PC-3 (cell line): Measurements from ENCODE around the gene INTS4. TPM values are rescaled to one million over a fixed set of nuclear protein-coding genes. Genes with fewer than 3 reads are reported as not detected.
A peak's percentile ranks its signal among the peaks of the same experiment; 100 is the strongest.

ENCODE experiments used
- ATAC-seq: fragments of 200-7000 bp; cut with Tn5 transposase; 2 replicates; pipeline ENCODE4 v1.9.1; 2020; ENCODE audit warnings: mild to moderate bottlenecking, moderate library complexity
- BruUV-seq: library from RNA; stranded (reverse); fragments of 400-500 nt; replicated peaks from 2 replicates; lab custom pipeline; 2021; lab: Mats Ljungman, UMichigan
- CTCF ChIA-PET: fragments of 300-600 bp; sonication (Branson Sonifier 250); formaldehyde crosslinking; loops from one replicate; lab custom pipeline; 2022; ENCODE audit warnings: antibody characterized with exemption; lab: Charles Lee
- POLR2A ChIA-PET: fragments of 300-600 bp; sonication (Branson Sonifier 250); formaldehyde crosslinking; loops from one replicate; lab custom pipeline; 2022; ENCODE audit warnings: antibody characterized with exemption; ENCODE audit not compliant: unreplicated experiment; lab: Charles Lee
- DNase-seq: peaks from one replicate; pipeline ENCODE4 v3.0.0-alpha.2; 2015
- H2AFZ ChIP-seq: fragments of 300-600 bp; sonication (generic); 2 replicates; pipeline ENCODE4 v1.6.0; 2016; ENCODE audit warnings: antibody characterized with exemption, low read length
- H3F3A ChIP-seq: fragments of 300-600 bp; sonication (generic); one replicate; pipeline ENCODE4 v1.6.0; 2017; ENCODE audit warnings: antibody characterized with exemption, low read length, control low read depth, mild to moderate bottlenecking; ENCODE audit not compliant: unreplicated experiment
- H3K27ac ChIP-seq: fragments of 300-600 bp; sonication (generic); 2 replicates; pipeline ENCODE4 v1.5.1; 2016; ENCODE audit warnings: mild to moderate bottlenecking, low read length
- H3K27me3 ChIP-seq: fragments of 300-600 bp; sonication (generic); 2 replicates; pipeline ENCODE4 v1.6.1; 2016; ENCODE audit warnings: low read length, mixed read lengths
- H3K36me3 ChIP-seq: fragments of 300-600 bp; sonication (generic); 2 replicates; pipeline ENCODE4 v1.6.1; 2016; ENCODE audit warnings: low read depth, mixed run types, low read length, mixed read lengths
- H3K4me1 ChIP-seq: fragments of 300-600 bp; sonication (generic); 2 replicates; pipeline ENCODE4 v1.5.1; 2016; ENCODE audit warnings: low read length; ENCODE audit not compliant: insufficient read depth
- H3K4me2 ChIP-seq: fragments of 300-600 bp; sonication (generic); 2 replicates; pipeline ENCODE4 v1.6.0; 2016; ENCODE audit warnings: low read length
- H3K4me3 ChIP-seq: fragments of 300-600 bp; sonication (generic); 2 replicates; pipeline ENCODE4 v1.5.1; 2016; ENCODE audit warnings: mild to moderate bottlenecking, low read length, mixed read lengths
- H3K79me2 ChIP-seq: fragments of 300-600 bp; sonication (generic); 2 replicates; pipeline ENCODE4 v1.6.1; 2017; ENCODE audit warnings: low read length, mixed read lengths
- H3K9ac ChIP-seq: fragments of 300-600 bp; sonication (generic); 2 replicates; pipeline ENCODE4 v1.6.0; 2016; ENCODE audit warnings: mild to moderate bottlenecking, low read length
- H3K9me2 ChIP-seq: fragments of 300-600 bp; sonication (generic); replicated peaks from 2 replicates; pipeline ENCODE4 v1.6.1; 2016; ENCODE audit warnings: mixed run types, low read length, mixed read lengths
- H3K9me3 ChIP-seq: fragments of 300-600 bp; sonication (generic); 2 replicates; pipeline ENCODE4 v1.6.1; 2016; ENCODE audit warnings: low read length, mixed read lengths
- H4K20me1 ChIP-seq: fragments of 300-600 bp; sonication (generic); 2 replicates; pipeline ENCODE4 v1.6.1; 2016; ENCODE audit warnings: low read length, mixed read lengths
- EZH2 ChIP-seq: fragments of 300-600 bp; sonication (generic); IDR thresholded peaks from one replicate; pipeline ENCODE4 v1.6.1; 2017; ENCODE audit warnings: antibody characterized with exemption, mild to moderate bottlenecking, low read length; ENCODE audit not compliant: unreplicated experiment
- EZH2phosphoT487 ChIP-seq: fragments of 300-600 bp; sonication (generic); IDR thresholded peaks from 2 replicates; pipeline ENCODE4 v1.6.1; 2018; ENCODE audit warnings: mild to moderate bottlenecking, antibody characterized with exemption, low read length, borderline replicate concordance
- intact Hi-C: fragments of 100-400 bp; cut with micrococcal nuclease; formaldehyde crosslinking; loops from 2 replicates; pipeline ENCODE4 v1.9.0; 2023
- total RNA-seq: library from RNA; depleted of rRNA; stranded (reverse); fragments of >200 nt; gene quantifications from 2 replicates; pipeline ENCODE4 v1.2.3, GENCODE V29; 2014
- TF ChIP-seq, protein P1 (sequence below): fragments of 300-600 bp; sonication (generic); conservative IDR thresholded peaks from 2 replicates; pipeline ENCODE4 v1.5.1; 2017; ENCODE audit warnings: antibody characterized with exemption, low read depth, mild to moderate bottlenecking, low read length

Gene INTS4
- total RNA-seq, 1 experiment from 2014 or later: 50.8 TPM

GRCh38 chr11:78039391-78039918, 45.0 kb upstream of the INTS4 start:
- POLR2A ChIA-PET: no interaction called here
- no TSS peak for BruUV-seq
- peak overlapping the region; percentile 55; the same call in 1 of the 2 replicates for H3K4me3 ChIP-seq
- H3K9me3 ChIP-seq: no peaks in the 10 kb centered on the region
- H3K9me2 ChIP-seq: no peaks in the 10 kb centered on the region
- no peak overlapping the region; the same call in 1 of the 2 replicates for H3K9ac ChIP-seq
- no peaks in the 10 kb centered on the region for H3K27me3 ChIP-seq
- peak overlapping the region; percentile 88 for H3K27ac ChIP-seq
- H3K79me2 ChIP-seq: no peaks in the 10 kb centered on the region
- intact Hi-C loops: no loop called here
- H3F3A ChIP-seq: no peaks in the 10 kb centered on the region
- DNase-seq (no peak), ATAC-seq (no peak)
- no peaks in the 10 kb centered on the region for H3K36me3 ChIP-seq
- peak overlapping the region; percentile 95 for H2AFZ ChIP-seq
- peaks cover 29% of the 10 kb centered on the region for H3K4me1 ChIP-seq
- CTCF ChIA-PET: interaction anchor here (0.6 kb wide), 2 partner anchors 38 to 1011 kb away, joined by 4 read pairs; no protein-coding TSS in a partner anchor
- no peaks in the 10 kb centered on the region for H4K20me1 ChIP-seq
- TF ChIP-seq EZH2phosphoT487 (no peak), EZH2 (no peak)
- TF ChIP-seq, protein P1, sequence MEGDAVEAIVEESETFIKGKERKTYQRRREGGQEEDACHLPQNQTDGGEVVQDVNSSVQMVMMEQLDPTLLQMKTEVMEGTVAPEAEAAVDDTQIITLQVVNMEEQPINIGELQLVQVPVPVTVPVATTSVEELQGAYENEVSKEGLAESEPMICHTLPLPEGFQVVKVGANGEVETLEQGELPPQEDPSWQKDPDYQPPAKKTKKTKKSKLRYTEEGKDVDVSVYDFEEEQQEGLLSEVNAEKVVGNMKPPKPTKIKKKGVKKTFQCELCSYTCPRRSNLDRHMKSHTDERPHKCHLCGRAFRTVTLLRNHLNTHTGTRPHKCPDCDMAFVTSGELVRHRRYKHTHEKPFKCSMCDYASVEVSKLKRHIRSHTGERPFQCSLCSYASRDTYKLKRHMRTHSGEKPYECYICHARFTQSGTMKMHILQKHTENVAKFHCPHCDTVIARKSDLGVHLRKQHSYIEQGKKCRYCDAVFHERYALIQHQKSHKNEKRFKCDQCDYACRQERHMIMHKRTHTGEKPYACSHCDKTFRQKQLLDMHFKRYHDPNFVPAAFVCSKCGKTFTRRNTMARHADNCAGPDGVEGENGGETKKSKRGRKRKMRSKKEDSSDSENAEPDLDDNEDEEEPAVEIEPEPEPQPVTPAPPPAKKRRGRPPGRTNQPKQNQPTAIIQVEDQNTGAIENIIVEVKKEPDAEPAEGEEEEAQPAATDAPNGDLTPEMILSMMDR: no peak
- H3K4me2 ChIP-seq: peak overlapping the region; percentile 78

GRCh38 chr11:78038697-78039313, 44.3 kb upstream of the INTS4 start:
- Histone ChIP-seq H3K79me2 (no peaks in the 10 kb centered on the region), H3K9me2 (no peaks in the 10 kb centered on the region), H3F3A (no peaks in the 10 kb centered on the region), H3K4me1 (peaks cover 29% of the 10 kb centered on the region), H3K9ac (no peak overlapping the region), H3K4me2 (no peak overlapping the region), H3K27me3 (no peaks in the 10 kb centered on the region), H3K4me3 (no peak overlapping the region), H4K20me1 (no peaks in the 10 kb centered on the region), H2AFZ (no peak overlapping the region), H3K9me3 (no peaks in the 10 kb centered on the region), H3K27ac (no peak overlapping the region), H3K36me3 (no peaks in the 10 kb centered on the region)
- intact Hi-C loops: no loop called here
- ATAC-seq (no peak), DNase-seq (no peak)
- POLR2A ChIA-PET: no interaction called here
- CTCF ChIA-PET: no interaction called here
- no peak for TF ChIP-seq EZH2
- no TSS peak for BruUV-seq

GRCh38 chr11:78037825-78038620, 43.6 kb upstream of the INTS4 start:
- ATAC-seq (no peak), DNase-seq (no peak)
- Histone ChIP-seq H3K9ac (no peak overlapping the region), H3K36me3 (no peaks in the 10 kb centered on the region), H3K4me3 (no peak overlapping the region), H3K9me3 (no peaks in the 10 kb centered on the region), H2AFZ (no peak overlapping the region), H3K9me2 (no peaks in the 10 kb centered on the region), H4K20me1 (no peaks in the 10 kb centered on the region), H3K4me2 (no peak overlapping the region), H3K27me3 (no peaks in the 10 kb centered on the region), H3K4me1 (peaks cover 29% of the 10 kb centered on the region), H3F3A (no peaks in the 10 kb centered on the region), H3K79me2 (no peaks in the 10 kb centered on the region), H3K27ac (no peak overlapping the region)
- TF ChIP-seq, protein P1: no peak
- TF ChIP-seq EZH2phosphoT487 (no peak), EZH2 (no peak)
- BruUV-seq: no TSS peak
- ChIA-PET CTCF (interaction anchor here (0.7 kb wide), 1 partner anchor 74 kb away, joined by 5 read pairs; no protein-coding TSS in a partner anchor), POLR2A (no interaction called here)
- intact Hi-C loops: no loop called here
